RWPE2 (cell line): ENCODE data around the gene BHLHE23.

Experiments used
- ATAC-seq: fragments of 200-7000 bp; cut with Tn5 transposase; 3 replicates; pipeline ENCODE4 v1.9.1; 2021; ENCODE audit warnings: low read depth
- DNase-seq: peaks from one replicate; pipeline ENCODE4 v3.0.0-alpha.2; 2020; ENCODE audit warnings: low spot score
- H3K27ac ChIP-seq: fragments of 450-650 bp; 2 replicates; pipeline ENCODE4 v1.5.1; 2017; ENCODE audit warnings: mild to moderate bottlenecking; ENCODE audit not compliant: poor library complexity, severe bottlenecking
- H3K27me3 ChIP-seq: fragments of 250-450 bp; sonication (Bioruptor Pico); 2 replicates; pipeline ENCODE4 v1.5.1; 2021; ENCODE audit warnings: mild to moderate bottlenecking, moderate library complexity; ENCODE audit not compliant: insufficient read depth, poor library complexity, severe bottlenecking
- H3K36me3 ChIP-seq: fragments of 250-450 bp; sonication (Bioruptor Pico); 2 replicates; pipeline ENCODE4 v1.5.1; 2020; ENCODE audit warnings: low read depth, mild to moderate bottlenecking, moderate library complexity
- H3K4me1 ChIP-seq: fragments of 250-450 bp; sonication (Bioruptor Pico); 2 replicates; pipeline ENCODE4 v1.5.1; 2021; ENCODE audit warnings: mild to moderate bottlenecking, moderate library complexity; ENCODE audit not compliant: insufficient read depth, poor library complexity, severe bottlenecking
- H3K4me3 ChIP-seq: fragments of 250-450 bp; sonication (Bioruptor Pico); 2 replicates; pipeline ENCODE4 v1.5.1; 2021; ENCODE audit warnings: mild to moderate bottlenecking, moderate library complexity; ENCODE audit not compliant: severe bottlenecking
- H3K9me3 ChIP-seq: fragments of 250-450 bp; sonication (Bioruptor Pico); 2 replicates; pipeline ENCODE4 v1.5.1; 2021; ENCODE audit warnings: mild to moderate bottlenecking, moderate library complexity; ENCODE audit not compliant: severe bottlenecking
- TF ChIP-seq, protein P1 (sequence below): fragments of 450-650 bp; IDR thresholded peaks from one replicate; pipeline ENCODE4 v1.5.1; 2017; ENCODE audit warnings: mild to moderate bottlenecking, moderate library complexity; ENCODE audit not compliant: poor library complexity, severe bottlenecking

The BHLHE23 gene

GRCh38 chr20:63017076-63017825 lies 10.5 kb upstream of the BHLHE23 start:
- H3K27me3 ChIP-seq: peaks cover 99% of the 10 kb centered on the region
- no peak for ATAC-seq

DNA sequence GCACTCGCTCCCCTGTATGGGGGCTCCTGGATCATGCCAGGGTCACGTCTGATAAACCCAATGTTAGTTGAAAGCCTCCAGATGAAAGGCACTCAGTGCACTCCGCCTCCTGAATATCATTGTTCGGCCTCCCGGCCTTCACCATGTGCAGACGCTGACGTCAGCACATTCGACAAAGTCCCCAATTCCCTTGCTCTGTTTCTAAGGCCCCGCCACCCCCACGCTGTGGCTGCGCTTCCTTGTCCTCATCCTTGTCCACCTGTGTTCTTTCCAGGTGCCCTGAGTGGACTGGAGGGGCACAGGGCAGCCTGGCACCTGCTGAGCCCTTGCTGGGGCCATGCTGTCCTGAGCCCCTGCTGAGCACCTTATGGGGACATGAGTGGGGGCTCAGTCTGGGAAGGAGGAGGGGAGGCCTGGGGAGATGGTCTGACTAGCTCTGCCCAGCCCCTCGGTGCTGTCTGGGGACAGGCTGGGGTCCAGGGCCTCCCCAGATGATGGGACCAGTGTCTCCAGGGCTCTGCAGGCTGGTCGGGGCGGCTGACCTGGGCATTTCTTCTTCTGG lies 9.8 kb upstream of the BHLHE23 start:
- Histone ChIP-seq H3K27ac (no peak overlapping the region), H3K4me1 (peaks cover 4% of the 10 kb centered on the region), H3K27me3 (peaks cover 99% of the 10 kb centered on the region), H3K9me3 (peaks cover 11% of the 10 kb centered on the region), H3K4me3 (no peak overlapping the region), H3K36me3 (no peaks in the 10 kb centered on the region)
- ATAC-seq (no peak), DNase-seq (peak; percentile 78)
- TF ChIP-seq, protein P1, sequence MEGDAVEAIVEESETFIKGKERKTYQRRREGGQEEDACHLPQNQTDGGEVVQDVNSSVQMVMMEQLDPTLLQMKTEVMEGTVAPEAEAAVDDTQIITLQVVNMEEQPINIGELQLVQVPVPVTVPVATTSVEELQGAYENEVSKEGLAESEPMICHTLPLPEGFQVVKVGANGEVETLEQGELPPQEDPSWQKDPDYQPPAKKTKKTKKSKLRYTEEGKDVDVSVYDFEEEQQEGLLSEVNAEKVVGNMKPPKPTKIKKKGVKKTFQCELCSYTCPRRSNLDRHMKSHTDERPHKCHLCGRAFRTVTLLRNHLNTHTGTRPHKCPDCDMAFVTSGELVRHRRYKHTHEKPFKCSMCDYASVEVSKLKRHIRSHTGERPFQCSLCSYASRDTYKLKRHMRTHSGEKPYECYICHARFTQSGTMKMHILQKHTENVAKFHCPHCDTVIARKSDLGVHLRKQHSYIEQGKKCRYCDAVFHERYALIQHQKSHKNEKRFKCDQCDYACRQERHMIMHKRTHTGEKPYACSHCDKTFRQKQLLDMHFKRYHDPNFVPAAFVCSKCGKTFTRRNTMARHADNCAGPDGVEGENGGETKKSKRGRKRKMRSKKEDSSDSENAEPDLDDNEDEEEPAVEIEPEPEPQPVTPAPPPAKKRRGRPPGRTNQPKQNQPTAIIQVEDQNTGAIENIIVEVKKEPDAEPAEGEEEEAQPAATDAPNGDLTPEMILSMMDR: no peak

More at GRCh38 chr20:63017076-63017825, 10.5 kb upstream of the BHLHE23 start:
- DNase-seq: peak; percentile 83
- Histone ChIP-seq H3K36me3 (no peaks in the 10 kb centered on the region), H3K4me1 (peaks cover 4% of the 10 kb centered on the region), H3K27ac (no peak overlapping the region), H3K9me3 (peaks cover 11% of the 10 kb centered on the region), H3K4me3 (no peak overlapping the region)
- TF ChIP-seq, protein P1: no peak

- Histone ChIP-seq H3K9me3 (peaks cover 11% of the 10 kb centered on the region), H3K27ac (no peak overlapping the region), H3K27me3 (peaks cover 99% of the 10 kb centered on the region), H3K4me1 (peaks cover 4% of the 10 kb centered on the region), H3K4me3 (no peak overlapping the region), H3K36me3 (no peaks in the 10 kb centered on the region)
- DNase-seq: peak; percentile 84
- no peak for ATAC-seq
- TF ChIP-seq, protein P1: no peak
Observed at GRCh38 chr20:63015662-63016361, 9.0 kb upstream of the BHLHE23 start.

- no peaks in the 10 kb centered on the region for H3K36me3 ChIP-seq
- no peak overlapping the region for H3K4me3 ChIP-seq
- TF ChIP-seq, protein P1: no peak
- peaks cover 99% of the 10 kb centered on the region for H3K27me3 ChIP-seq
- ATAC-seq: no peak
- H3K4me1 ChIP-seq: peaks cover 4% of the 10 kb centered on the region
- peaks cover 11% of the 10 kb centered on the region for H3K9me3 ChIP-seq
- H3K27ac ChIP-seq: no peak overlapping the region
- no peak for DNase-seq
Observed at GRCh38 chr20:63015147-63015661, 8.4 kb upstream of the BHLHE23 start.
